Hepatocyte (in vitro differentiated cells): Measurements from ENCODE around the gene ITGB4. TPM values are rescaled to one million over a fixed set of nuclear protein-coding genes. Genes with fewer than 3 reads are reported as not detected.
A peak's percentile ranks its signal among the peaks of the same experiment; 100 is the strongest.

Experiments used
- DNase-seq: peaks from one replicate; pipeline ENCODE4 v3.0.0-alpha.2; 2016; ENCODE audit warnings: low spot score
- H2AFZ ChIP-seq: fragments of 200-600 bp; sonication (generic); 2 replicates; pipeline ENCODE4 v1.6.0; 2016; ENCODE audit warnings: antibody characterized with exemption, mild to moderate bottlenecking
- H3K27ac ChIP-seq: fragments of 200-600 bp; sonication (generic); 2 replicates; pipeline ENCODE4 v1.5.1; 2016; ENCODE audit warnings: mild to moderate bottlenecking
- H3K27me3 ChIP-seq: fragments of 200-600 bp; sonication (generic); 2 replicates; pipeline ENCODE4 v1.6.1; 2016
- H3K36me3 ChIP-seq: fragments of 200-600 bp; sonication (generic); replicated peaks from 2 replicates; pipeline ENCODE4 v1.5.1; 2016; ENCODE audit warnings: low read depth; ENCODE audit not compliant: insufficient read depth
- H3K4me1 ChIP-seq: fragments of 200-600 bp; sonication (generic); 2 replicates; pipeline ENCODE4 v1.5.1; 2016; ENCODE audit warnings: mild to moderate bottlenecking, moderate library complexity; ENCODE audit not compliant: insufficient read depth
- H3K4me2 ChIP-seq: fragments of 200-600 bp; sonication (generic); 2 replicates; pipeline ENCODE4 v1.6.0; 2016
- H3K4me3 ChIP-seq: fragments of 200-600 bp; sonication (generic); 2 replicates; pipeline ENCODE4 v1.5.1; 2016; ENCODE audit warnings: mild to moderate bottlenecking
- H3K79me2 ChIP-seq: fragments of 200-600 bp; sonication (generic); 2 replicates; pipeline ENCODE4 v1.6.0; 2017; ENCODE audit warnings: mild to moderate bottlenecking
- H3K9me2 ChIP-seq: fragments of 200-600 bp; sonication (generic); replicated peaks from 2 replicates; pipeline ENCODE4 v1.6.0; 2017; ENCODE audit warnings: mild to moderate bottlenecking; ENCODE audit not compliant: insufficient read depth
- H3K9me3 ChIP-seq: fragments of 200-600 bp; sonication (generic); 2 replicates; pipeline ENCODE4 v1.5.1; 2016; ENCODE audit warnings: low read depth, mild to moderate bottlenecking
- H4K20me1 ChIP-seq: fragments of 200-600 bp; sonication (generic); 2 replicates; pipeline ENCODE4 v1.6.0; 2016; ENCODE audit warnings: mild to moderate bottlenecking; ENCODE audit not compliant: insufficient read depth, poor library complexity, severe bottlenecking
- EZH2 ChIP-seq: fragments of 200-600 bp; sonication (generic); IDR thresholded peaks from 2 replicates; pipeline ENCODE4 v1.6.1; 2016; ENCODE audit warnings: antibody characterized with exemption, mild to moderate bottlenecking, borderline replicate concordance
- EZH2phosphoT487 ChIP-seq: fragments of 200-600 bp; sonication (generic); IDR thresholded peaks from one replicate; pipeline ENCODE4 v1.6.1; 2018; ENCODE audit warnings: antibody characterized with exemption, mild to moderate bottlenecking, low read depth, moderate library complexity; ENCODE audit not compliant: unreplicated experiment, severe bottlenecking
- WGBS: methylation state at CpG from one replicate; pipeline ENCODE4 v1.1.6; 2016; ENCODE audit warnings: low lambda C conversion rate; ENCODE audit errors: missing lambda C conversion rate; 5-methylcytosine and 5-hydroxymethylcytosine counted together
- polyA plus RNA-seq: library from polyadenylated mRNA; unstranded; fragments of >200 nt; fragmentation: Nextera tagmentation; extraction: Ambion mirVana; gene quantifications from 2 replicates; pipeline ENCODE4 v1.2.1, GENCODE V29; 2016
- total RNA-seq: library from RNA; depleted of rRNA; stranded (reverse); fragments of >200 nt; gene quantifications from 2 replicates; pipeline ENCODE4 v1.2.3, GENCODE V29; 2014
- TF ChIP-seq, protein P1 (sequence below): fragments of 200-600 bp; sonication (generic); IDR thresholded peaks from 2 replicates; pipeline ENCODE4 v1.5.1; 2016; ENCODE audit warnings: antibody characterized with exemption, mild to moderate bottlenecking; ENCODE audit not compliant: poor library complexity

The ITGB4 gene
- total and polyA plus RNA-seq, 2 experiments from 2014 or later = 15.7 to 23.5 TPM

GRCh38 chr17:75679706-75680211 is 41.5 kb upstream of the ITGB4 start:
- TF ChIP-seq EZH2 (no peak), EZH2phosphoT487 (no peak)
- TF ChIP-seq, protein P1, sequence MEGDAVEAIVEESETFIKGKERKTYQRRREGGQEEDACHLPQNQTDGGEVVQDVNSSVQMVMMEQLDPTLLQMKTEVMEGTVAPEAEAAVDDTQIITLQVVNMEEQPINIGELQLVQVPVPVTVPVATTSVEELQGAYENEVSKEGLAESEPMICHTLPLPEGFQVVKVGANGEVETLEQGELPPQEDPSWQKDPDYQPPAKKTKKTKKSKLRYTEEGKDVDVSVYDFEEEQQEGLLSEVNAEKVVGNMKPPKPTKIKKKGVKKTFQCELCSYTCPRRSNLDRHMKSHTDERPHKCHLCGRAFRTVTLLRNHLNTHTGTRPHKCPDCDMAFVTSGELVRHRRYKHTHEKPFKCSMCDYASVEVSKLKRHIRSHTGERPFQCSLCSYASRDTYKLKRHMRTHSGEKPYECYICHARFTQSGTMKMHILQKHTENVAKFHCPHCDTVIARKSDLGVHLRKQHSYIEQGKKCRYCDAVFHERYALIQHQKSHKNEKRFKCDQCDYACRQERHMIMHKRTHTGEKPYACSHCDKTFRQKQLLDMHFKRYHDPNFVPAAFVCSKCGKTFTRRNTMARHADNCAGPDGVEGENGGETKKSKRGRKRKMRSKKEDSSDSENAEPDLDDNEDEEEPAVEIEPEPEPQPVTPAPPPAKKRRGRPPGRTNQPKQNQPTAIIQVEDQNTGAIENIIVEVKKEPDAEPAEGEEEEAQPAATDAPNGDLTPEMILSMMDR = no peak
- Histone ChIP-seq H2AFZ (no peak overlapping the region), H3K4me3 (no peak overlapping the region), H3K27me3 (no peaks in the 10 kb centered on the region), H3K27ac (peak overlapping the region; percentile 71), H3K4me1 (peaks cover 15% of the 10 kb centered on the region), H3K79me2 (peaks cover 58% of the 10 kb centered on the region), H3K9me3 (no peaks in the 10 kb centered on the region), H4K20me1 (no peaks in the 10 kb centered on the region), H3K4me2 (no peak overlapping the region), H3K36me3 (no peaks in the 10 kb centered on the region), H3K9me2 (no peaks in the 10 kb centered on the region)
- peak; percentile 41 for DNase-seq
- 72% methylated on average over 11 of the region's 11 CpGs for WGBS

DNA sequence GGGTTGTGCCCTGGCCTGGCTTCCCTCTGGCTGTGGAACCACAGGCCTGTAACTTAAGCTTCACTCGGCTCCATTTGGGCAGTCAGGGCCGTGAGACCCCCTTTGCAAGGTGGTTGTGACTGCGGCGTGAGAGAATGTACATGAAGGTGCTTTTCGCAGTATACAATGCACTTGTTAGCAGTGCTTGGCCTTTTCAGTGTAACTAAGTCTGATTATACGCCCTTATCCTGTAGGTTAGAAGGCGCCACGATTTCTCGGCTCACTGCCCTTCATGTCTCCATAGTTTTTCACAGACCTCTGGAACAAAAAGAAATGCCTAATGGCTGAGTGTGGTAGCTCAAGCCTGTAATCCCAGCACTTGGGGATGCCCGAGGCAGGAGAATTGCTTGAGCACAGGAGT is 40.8 kb upstream of the ITGB4 start:
- Histone ChIP-seq H3K79me2 (peaks cover 62% of the 10 kb centered on the region), H3K4me2 (no peak overlapping the region), H4K20me1 (no peaks in the 10 kb centered on the region), H3K9me3 (no peaks in the 10 kb centered on the region), H3K36me3 (no peaks in the 10 kb centered on the region), H3K27ac (peak overlapping the region; percentile 71), H2AFZ (no peak overlapping the region), H3K4me1 (peaks cover 20% of the 10 kb centered on the region), H3K27me3 (no peaks in the 10 kb centered on the region), H3K4me3 (no peak overlapping the region), H3K9me2 (no peaks in the 10 kb centered on the region)
- TF ChIP-seq, protein P1 = no peak
- TF ChIP-seq EZH2phosphoT487 = no peak
- TF ChIP-seq EZH2 = no peak
- 97% methylated on average over 10 of the region's 10 CpGs for WGBS
- DNase-seq = no peak

DNA sequence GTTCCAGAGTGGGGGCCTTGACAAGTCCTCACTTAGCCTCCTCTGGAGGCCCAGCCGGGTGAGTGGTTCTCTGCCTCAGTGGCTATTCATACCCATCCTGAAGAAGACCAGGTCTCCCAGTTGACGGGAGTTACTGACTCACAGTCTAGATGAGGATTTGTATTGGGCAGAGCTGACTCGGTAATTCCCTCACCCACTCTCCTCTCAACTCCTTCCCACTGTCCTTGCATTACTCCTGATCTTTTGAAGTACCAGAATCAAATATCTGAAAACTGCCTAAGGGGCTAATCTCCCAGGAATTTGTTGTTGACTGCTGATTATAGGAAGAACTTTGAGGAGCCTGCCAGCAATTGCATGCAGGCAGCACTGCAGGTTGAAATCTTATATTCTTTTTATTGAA is 40.0 kb upstream of the ITGB4 start:
- H3K79me2 ChIP-seq = peaks cover 62% of the 10 kb centered on the region
- H3K4me1 ChIP-seq = peaks cover 22% of the 10 kb centered on the region
- no peaks in the 10 kb centered on the region for H3K9me3 ChIP-seq
- H3K27me3 ChIP-seq = no peaks in the 10 kb centered on the region
- H3K36me3 ChIP-seq = no peaks in the 10 kb centered on the region
- H3K4me2 ChIP-seq = no peak overlapping the region
- no peak overlapping the region for H2AFZ ChIP-seq
- DNase-seq = peak; percentile 27
- H3K9me2 ChIP-seq = no peaks in the 10 kb centered on the region
- TF ChIP-seq, protein P1 = no peak
- TF ChIP-seq EZH2 = no peak
- TF ChIP-seq EZH2phosphoT487 = no peak
- H4K20me1 ChIP-seq = no peaks in the 10 kb centered on the region
- no peak overlapping the region for H3K4me3 ChIP-seq
- H3K27ac ChIP-seq = no peak overlapping the region
- 57% methylated on average over 3 of the region's 3 CpGs for WGBS
